HG02885 (cell line): ENCODE measurements around the gene RPL27A.

Source experiments
- ATAC-seq: cut with Tn5 transposase; IDR thresholded peaks from one replicate; pipeline ENCODE4 v1.9.1; 2021; ENCODE audit warnings: mild to moderate bottlenecking; ENCODE audit not compliant: unreplicated experiment, poor library complexity

RPL27A gene

GRCh38 chr11:8739309-8739793 lies 56.8 kb downstream of the RPL27A start:
- no peak for ATAC-seq
